GM10266 (cell line): Measurements from ENCODE around the gene ACTRT3.

Experiments used
- DNase-seq: peaks from one replicate; pipeline ENCODE4 v3.0.0; 2012; ENCODE audit errors: extremely low spot score
- TF ChIP-seq, protein P1 (sequence below): IDR thresholded peaks from 2 replicates; pipeline ENCODE4 v1.5.1; 2012; ENCODE audit warnings: mild to moderate bottlenecking, low read depth; ENCODE audit not compliant: control insufficient read depth, insufficient read depth; ENCODE audit errors: missing control alignments

Gene ACTRT3

DNA sequence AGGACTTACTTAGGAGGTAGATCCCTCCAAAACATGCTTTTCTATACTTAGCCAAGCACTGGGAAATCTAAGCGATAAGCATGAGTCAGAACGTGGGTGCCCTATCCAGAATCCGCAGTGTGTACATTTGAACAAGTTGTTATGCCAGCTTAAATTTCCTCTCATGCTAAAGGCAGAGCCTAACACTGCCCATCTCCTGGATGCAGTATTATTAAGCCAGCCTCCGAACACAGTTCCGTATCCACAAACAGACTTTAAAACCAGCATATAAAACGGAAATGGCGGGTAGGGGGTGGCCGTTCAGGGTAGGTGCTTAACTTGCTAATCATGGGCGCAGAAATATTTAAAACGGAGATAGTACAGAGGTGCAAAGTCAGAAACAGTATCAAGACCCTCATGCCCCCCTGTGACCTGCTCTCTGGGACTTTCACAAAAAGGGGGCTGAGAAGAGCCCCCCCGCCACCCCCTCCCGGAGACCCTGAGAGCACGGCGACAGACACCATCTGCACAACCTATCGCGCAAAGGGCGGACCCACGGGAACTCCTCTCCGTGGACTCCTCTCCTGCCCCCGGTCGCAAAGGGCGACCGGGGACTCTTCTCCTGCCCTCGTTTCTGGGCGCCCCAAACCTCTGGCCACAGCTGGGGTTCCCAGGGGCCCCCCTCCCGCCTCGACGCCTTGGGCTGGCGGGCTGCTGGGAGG is 42.4 kb upstream of the ACTRT3 start:
- TF ChIP-seq, protein P1, sequence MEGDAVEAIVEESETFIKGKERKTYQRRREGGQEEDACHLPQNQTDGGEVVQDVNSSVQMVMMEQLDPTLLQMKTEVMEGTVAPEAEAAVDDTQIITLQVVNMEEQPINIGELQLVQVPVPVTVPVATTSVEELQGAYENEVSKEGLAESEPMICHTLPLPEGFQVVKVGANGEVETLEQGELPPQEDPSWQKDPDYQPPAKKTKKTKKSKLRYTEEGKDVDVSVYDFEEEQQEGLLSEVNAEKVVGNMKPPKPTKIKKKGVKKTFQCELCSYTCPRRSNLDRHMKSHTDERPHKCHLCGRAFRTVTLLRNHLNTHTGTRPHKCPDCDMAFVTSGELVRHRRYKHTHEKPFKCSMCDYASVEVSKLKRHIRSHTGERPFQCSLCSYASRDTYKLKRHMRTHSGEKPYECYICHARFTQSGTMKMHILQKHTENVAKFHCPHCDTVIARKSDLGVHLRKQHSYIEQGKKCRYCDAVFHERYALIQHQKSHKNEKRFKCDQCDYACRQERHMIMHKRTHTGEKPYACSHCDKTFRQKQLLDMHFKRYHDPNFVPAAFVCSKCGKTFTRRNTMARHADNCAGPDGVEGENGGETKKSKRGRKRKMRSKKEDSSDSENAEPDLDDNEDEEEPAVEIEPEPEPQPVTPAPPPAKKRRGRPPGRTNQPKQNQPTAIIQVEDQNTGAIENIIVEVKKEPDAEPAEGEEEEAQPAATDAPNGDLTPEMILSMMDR: no peak
- DNase-seq: peak; percentile 43

DNA sequence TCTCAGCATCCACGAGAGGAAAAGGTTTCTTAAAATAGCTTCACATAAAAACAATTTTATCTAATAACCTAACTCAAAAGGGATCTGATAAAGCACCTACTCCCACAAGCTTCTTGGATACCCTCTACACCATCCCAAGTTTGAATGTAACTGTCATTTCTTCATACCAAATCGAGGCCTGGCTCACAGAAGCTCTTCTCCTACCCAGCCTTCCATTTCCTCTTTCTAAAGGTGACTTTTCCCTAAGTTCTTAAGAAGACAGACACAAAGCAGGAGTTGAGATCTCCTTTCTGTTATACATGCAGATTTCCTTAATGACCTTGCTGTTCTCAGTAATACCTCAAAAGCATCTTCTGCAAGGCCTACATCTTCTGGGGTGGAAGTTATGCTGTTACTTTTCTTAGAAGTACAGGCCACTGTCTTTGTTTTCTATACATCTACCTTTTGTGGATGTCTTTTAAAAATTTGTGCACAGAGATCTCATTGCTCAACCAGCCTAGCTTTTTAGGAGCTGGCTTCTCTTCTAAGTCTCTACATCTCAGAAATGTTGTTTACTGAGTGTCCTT is 40.0 kb upstream of the ACTRT3 start:
- DNase-seq: no peak
- TF ChIP-seq, protein P1: no peak

DNA sequence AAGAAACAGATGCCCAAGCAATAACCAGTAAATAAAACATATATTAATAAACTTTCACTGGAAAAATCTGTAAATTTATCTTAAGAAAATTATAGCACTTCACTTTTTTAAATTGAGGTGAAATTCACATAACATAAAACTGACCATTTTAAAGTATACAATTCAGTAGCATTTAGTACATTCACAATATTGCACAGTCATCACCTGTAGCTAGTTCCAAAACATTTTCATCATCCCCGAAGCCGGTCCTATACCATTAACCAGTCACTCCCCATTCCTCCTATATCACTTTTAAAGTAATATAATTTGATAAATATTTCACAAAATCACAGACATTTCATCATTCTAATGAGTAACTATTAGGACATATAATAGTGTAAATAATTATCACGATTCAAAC is 35.3 kb upstream of the ACTRT3 start:
- DNase-seq: no peak
- TF ChIP-seq, protein P1: no peak

DNA sequence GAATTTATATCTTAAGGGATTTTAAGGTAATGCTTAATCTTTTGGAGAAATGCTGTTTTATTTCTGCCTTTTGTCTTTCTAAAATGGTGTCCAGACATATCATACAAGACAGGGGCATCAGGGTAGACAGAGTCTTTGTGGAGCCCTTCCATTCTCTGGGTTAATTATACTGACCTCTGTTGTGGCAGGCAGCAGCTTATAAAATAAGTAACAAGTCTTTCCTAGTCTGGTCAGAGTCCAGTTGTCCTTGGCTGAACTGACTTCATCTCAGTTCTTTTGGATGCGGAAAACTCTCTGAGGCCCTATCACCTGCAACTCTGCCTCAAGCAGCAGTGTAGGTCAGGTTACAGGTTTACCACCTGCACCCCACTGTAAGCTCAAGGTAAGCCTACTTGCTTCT is 23.0 kb upstream of the ACTRT3 start:
- DNase-seq: no peak
- TF ChIP-seq, protein P1: no peak

DNA sequence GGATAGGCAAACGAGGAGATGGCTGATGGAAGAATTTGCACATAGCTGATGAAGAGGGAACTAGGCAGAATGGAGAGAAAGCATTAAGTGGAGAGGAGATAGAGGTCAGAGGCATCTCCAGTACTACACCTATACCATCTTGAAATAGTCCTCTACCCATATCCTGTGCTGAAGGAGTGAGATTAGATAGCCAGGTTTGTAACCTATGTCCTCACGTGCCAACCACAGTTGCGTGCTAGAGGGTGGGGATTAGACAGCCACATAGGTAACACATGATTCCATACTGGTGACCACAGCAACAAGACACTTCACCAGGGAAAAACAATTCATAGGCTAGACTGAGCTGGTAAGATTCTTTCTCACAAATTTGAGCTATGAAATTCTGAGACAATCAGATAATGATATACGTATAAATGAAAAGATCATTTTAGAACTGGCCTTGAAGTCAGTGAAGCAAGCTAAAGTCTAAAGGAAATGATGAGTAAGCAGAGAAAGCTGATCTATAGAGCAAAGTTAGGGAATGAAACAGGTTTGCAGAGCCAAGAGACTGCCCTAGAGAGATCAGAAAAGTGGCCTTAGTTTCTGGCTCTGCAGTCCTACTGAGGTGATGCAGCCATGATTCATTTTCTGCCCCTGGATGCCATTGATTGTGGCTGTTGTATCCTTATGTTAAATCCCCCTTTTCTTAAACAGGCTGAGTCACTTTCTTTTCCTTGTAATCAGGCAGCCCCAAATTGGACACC is 21.5 kb upstream of the ACTRT3 start:
- TF ChIP-seq, protein P1: no peak
- no peak for DNase-seq

DNA sequence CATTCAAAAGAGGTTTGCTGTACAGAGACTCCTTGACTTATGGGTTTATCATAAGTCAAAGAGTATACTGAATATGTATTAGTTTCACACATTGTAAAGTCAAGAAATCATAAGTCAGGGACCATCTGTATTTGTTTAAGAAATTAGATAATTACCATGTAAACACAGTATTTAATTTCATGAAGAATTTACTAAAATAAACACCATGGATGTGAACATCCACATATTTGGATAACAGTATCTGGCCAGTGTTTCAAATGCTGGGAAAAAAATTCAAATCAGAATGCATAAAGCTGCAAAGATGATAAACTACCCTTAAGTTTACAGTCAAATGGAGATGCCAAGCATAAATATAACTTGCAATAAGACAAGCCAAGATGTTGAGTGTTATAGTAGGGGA is 20.9 kb upstream of the ACTRT3 start:
- TF ChIP-seq, protein P1: no peak
- no peak for DNase-seq

DNA sequence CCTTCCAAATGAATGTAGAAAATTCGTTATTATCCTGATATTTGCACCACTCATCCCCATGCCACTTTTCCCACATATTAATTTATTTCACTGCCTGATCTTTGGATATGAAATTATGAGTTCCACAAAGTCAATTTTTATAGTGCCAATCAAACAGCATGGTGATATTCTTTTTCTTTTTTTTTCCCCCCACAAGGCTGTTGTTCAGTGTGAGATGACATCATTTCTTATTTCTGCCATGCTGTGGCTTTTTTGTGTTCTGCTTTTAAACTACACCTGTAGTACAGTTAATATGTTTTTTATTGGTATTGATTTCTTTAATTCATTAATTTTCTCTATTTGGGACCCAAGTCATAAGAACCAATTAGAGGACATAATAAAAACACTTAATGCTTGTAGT is 18.4 kb upstream of the ACTRT3 start:
- DNase-seq: no peak
- TF ChIP-seq, protein P1: no peak
